Measurements from ENCODE around the gene AGRP. TPM values are rescaled to one million over a fixed set of nuclear protein-coding genes. Genes with fewer than 3 reads are reported as not detected.
A peak's percentile ranks its signal among the peaks of the same experiment; 100 is the strongest.

AGRP gene
- not detected for total RNA-seq

DNA sequence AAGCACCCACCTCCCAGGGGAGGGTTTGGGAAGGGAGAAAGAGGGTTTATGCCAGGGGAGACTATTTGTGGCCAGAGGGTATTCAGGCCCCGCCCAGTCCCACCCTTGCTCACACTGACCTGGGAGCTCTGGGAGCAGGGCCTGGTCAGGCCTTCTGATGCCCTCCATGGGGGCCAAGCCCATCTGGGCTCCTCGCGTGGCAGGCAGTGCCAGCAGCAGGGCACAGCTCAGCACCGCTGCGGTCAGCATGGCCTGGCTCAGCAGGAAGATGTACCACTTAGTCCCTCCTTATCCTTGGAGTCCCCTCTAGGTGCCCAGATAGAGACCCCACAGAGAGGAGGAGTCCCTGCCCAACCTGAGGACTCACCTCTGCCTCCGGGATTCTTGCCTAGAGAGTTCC is at the start of gene AGRP:
Gene AGRP, minus strand, starts transcription at position 398 of the 400 bp plus-strand sequence. Its CDS starts 149 bp downstream, at position 249.
- ATAC-seq (replicated peaks) = no peak
- H3K27ac Mint-ChIP-seq = peak within 1 kb of the TSS; percentile 98
- H3K4me3 Mint-ChIP-seq = peak within 1 kb of the TSS; percentile 97
- H3K9me3 Mint-ChIP-seq = no peaks in the 10 kb centered on the region
- H3K4me1 Mint-ChIP-seq = peaks cover 8% of the 10 kb centered on the region
- peaks cover 30% of the 10 kb centered on the region for H3K36me3 Mint-ChIP-seq (ENCODE audit: low read depth)
- H3K27me3 Mint-ChIP-seq = no peaks in the 10 kb centered on the region

DNA sequence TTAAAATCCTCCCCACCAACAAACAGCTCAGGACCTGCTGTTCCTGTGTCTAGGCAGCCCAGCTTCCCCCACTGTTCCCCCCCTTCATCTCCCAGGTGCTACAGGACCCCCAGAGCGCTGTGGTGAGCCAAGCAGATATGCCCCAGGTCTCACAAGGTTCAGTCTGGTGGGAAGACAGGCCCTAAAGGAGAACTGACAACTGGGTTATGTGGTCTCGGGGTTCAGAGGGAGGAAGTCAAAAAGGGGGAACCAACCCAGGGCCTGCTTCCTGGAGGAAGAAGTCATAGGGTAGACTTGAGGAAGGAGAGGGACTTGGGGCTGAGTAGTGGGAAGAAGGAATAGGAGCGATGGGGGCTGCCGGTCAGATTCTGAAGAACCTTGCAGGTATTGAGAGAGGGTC is 47.9 kb upstream of the AGRP start:
- Mint-ChIP-seq H3K9me3 (no peaks in the 10 kb centered on the region), H3K4me3 (peak overlapping the region; percentile 84), H3K27me3 (no peaks in the 10 kb centered on the region), H3K4me1 (peaks cover 20% of the 10 kb centered on the region), H3K27ac (no peak overlapping the region), H3K36me3 (ENCODE audit: low read depth) (no peaks in the 10 kb centered on the region)
- ATAC-seq (replicated peaks) = no peak

DNA sequence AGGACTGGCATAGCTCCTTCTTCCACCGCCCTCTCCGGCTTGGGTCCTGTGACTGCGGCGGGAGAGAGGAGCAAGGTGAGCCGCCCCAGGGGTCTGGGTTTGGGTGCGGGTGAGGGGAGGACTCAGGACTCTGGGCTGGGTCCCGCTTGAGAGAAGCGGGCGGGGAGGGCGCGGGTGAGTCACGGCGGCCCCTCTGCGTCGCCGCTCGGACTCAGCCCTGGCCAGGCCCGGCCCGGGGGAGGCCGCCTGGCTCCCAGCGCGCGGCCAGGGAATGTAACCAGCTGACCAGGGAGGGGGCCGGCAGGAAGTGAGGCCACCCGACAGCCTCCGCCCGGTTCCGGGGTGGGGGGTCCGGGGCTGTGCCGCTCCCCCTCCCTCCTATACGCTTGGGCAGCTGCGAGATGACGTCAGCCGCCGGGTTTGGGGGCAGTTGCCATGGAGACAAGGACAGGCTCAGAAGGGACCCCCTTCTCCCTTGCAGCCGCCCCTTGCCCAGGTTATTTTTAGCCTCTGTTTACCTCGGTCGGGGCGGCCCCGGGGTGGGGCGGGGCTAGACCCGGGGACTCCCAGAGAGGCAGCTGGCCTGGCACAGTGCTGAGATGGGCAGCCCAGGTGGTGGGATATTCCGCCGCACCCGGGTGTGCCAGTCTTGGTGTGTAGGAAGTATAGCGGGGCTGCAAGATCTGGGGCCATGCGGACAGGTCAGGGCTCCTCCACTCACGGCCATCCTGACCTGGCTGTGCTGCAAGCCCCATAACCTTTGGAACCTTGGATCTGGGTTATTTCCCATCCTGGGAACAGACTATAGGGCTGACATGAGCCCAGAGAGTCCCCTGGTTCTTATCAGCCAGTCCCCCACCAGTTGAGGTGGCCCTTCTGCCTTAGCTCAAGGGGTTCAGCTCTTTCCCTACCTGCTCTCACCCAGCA is 46.9 kb upstream of the AGRP start:
- H3K4me3 Mint-ChIP-seq = peak overlapping the region; percentile 84
- H3K9me3 Mint-ChIP-seq = no peaks in the 10 kb centered on the region
- ATAC-seq (replicated peaks) = peak; percentile 49
- peak overlapping the region; percentile 76 for H3K27ac Mint-ChIP-seq
- peaks cover 16% of the 10 kb centered on the region for H3K4me1 Mint-ChIP-seq
- no peaks in the 10 kb centered on the region for H3K36me3 Mint-ChIP-seq (ENCODE audit: low read depth)
- no peaks in the 10 kb centered on the region for H3K27me3 Mint-ChIP-seq

DNA sequence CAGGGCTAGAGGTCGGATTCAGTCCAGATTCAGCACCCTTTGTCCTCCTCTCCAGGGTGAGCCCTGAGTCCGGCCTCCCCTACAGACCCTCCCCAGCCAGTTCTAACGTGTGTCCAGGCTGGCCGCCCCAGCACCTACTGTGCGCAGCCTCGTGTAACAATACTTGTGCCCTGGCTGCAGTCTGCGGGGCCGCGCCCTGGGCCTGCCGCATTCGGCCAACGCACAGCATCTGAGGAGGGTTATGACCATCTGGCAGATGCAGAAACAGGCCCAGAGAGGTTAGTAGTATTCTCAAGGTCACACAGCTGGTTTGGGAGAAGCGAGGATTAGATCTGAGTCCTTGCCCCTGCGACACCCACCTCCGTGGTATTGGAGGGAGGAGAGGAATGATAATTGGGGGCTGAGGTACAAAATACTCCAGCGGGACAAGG is 46.2 kb upstream of the AGRP start:
- H3K27ac Mint-ChIP-seq = peak overlapping the region; percentile 76

DNA sequence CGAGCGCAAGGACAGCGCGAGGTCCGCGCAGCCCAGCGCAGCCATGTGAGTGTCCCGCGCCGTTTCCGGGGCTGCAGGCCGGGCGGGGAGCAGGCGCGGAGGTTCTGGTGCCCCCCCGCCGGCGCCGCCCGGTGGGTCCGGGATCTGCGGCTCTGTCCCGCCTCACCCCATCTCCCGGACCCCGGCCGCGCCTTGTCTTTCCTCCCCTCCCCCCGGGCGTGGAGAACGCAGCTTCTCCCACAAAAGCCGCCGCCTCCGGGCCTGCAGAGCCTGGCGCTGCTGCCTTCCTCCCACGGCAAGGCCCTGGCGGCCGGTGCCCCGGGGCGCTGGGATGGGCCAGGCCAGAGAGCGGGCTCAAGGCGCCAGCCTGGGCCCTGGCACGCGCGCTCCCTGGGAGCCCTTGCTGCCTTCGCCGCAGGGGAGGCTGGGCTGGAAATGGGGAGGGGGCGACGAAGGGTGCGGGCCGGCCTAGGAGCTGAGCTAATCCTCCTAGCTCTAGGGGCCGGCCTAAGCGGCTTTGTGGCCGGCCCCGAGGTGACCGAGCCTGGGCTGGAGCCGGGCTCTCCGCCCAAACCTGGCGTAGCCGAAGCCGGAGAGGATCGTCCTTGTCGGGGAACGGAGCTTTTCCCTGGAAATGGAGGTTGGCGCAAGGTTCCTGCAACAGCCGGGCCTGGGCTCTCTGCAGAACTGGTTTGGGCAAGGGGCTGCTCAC is 45.7 kb upstream of the AGRP start:
- H3K4me3 Mint-ChIP-seq = peak overlapping the region; percentile 84
- H3K27ac Mint-ChIP-seq = peak overlapping the region; percentile 76
- H3K4me1 Mint-ChIP-seq = peaks cover 13% of the 10 kb centered on the region
- H3K36me3 Mint-ChIP-seq (ENCODE audit: low read depth) = no peaks in the 10 kb centered on the region
- peak; percentile 72 for ATAC-seq (replicated peaks)
- H3K27me3 Mint-ChIP-seq = no peaks in the 10 kb centered on the region
- no peaks in the 10 kb centered on the region for H3K9me3 Mint-ChIP-seq

More for the DNA sequence above, 46.2 kb upstream of the AGRP start:
- Mint-ChIP-seq H3K4me1 (peaks cover 13% of the 10 kb centered on the region), H3K4me3 (peak overlapping the region; percentile 84), H3K27me3 (no peaks in the 10 kb centered on the region), H3K36me3 (ENCODE audit: low read depth) (no peaks in the 10 kb centered on the region), H3K9me3 (no peaks in the 10 kb centered on the region)
- ATAC-seq (replicated peaks) = peak; percentile 6

DNA sequence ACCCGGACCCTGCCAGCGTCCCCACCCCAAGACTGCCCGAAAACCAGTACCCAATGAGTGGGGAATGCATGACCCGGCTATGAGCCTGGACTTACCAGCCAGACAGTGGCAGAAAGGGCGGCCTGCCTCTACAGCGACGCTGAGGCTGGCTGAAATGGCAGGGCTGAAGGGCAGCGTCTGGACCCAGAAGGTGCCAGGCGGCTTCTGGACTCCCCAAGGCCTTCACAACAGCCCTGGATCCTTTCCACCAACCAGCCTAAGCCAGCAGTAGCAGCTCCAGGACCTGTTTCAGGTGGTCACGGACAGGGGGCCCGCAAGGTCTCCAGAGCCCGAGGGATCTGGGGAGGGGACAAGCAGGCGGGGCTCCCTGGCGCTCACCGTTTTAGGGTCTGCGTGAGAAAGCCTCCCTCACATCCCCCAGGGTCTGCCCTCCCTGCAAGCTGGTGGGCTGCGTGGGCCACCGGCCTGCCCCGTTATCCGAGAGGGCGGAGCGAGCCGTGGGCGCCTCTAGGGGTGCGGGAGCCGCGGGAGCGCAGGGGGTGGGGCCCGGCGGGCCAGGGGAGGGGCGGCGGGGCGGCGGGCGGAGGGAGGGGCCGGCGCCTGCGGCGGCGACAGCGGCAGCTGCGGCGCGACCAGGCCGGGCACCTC is 45.0 kb upstream of the AGRP start, which contains the start of gene RIPOR1:
Gene RIPOR1, plus strand, starts transcription at position 608 of the 648 bp plus-strand sequence. CDS start 9,618 bp downstream, outside the sequence.
- peak; percentile 71 for ATAC-seq (replicated peaks)
- H3K4me1 Mint-ChIP-seq = peaks cover 10% of the 10 kb centered on the region
- no peaks in the 10 kb centered on the region for H3K9me3 Mint-ChIP-seq
- H3K27me3 Mint-ChIP-seq = no peaks in the 10 kb centered on the region
- H3K36me3 Mint-ChIP-seq (ENCODE audit: low read depth) = no peaks in the 10 kb centered on the region
- H3K27ac Mint-ChIP-seq = peak within 1 kb of the TSS; percentile 76
- H3K4me3 Mint-ChIP-seq = peak within 1 kb of the TSS; percentile 84

- no peak for ATAC-seq (replicated peaks)
- Mint-ChIP-seq H3K4me3 (peak overlapping the region; percentile 39), H3K9me3 (no peaks in the 10 kb centered on the region), H3K27me3 (no peaks in the 10 kb centered on the region), H3K4me1 (peaks cover 7% of the 10 kb centered on the region), H3K36me3 (ENCODE audit: low read depth) (no peaks in the 10 kb centered on the region), H3K27ac (no peak overlapping the region)
These were observed 42.9 kb upstream of the AGRP start for GRCh38 chr16:67526149-67526791.

DNA sequence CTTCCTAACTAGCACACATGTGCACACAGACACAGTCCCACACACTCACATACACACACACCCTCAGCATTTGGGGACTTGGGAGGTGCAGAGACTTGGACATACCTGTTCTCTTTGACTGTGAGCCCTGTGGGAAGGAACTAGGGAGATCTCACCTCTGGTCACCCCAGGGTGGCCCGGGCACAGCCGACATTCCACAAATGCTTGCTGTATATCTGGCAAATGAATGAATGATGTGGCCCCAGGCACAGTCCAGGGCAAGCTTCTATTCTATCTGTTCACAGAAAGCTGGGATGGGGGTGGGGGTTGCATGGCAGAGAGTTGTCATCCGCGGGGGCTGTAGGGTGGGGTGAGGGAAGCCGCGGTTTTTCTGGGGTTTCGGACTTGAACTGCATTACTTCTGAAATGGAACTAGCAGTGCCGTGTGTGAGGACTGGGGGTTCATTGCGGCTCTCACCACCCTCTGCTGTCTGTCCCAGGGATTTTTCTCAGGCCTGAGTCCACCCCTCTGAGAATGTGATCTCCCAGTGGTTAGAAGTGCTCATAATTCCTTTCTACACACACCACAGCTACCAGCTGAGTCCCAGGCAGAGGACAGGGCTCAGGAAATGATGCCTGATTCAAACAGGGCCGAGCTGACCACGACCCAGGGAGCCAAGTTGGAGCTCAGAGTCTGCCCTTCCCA is 42.0 kb upstream of the AGRP start:
- Mint-ChIP-seq H3K4me1 (peaks cover 6% of the 10 kb centered on the region), H3K36me3 (ENCODE audit: low read depth) (no peaks in the 10 kb centered on the region), H3K4me3 (no peak overlapping the region), H3K27ac (peak overlapping the region; percentile 9), H3K27me3 (no peaks in the 10 kb centered on the region), H3K9me3 (no peaks in the 10 kb centered on the region)
- no peak for ATAC-seq (replicated peaks)

- Mint-ChIP-seq H3K4me1 (peaks cover 6% of the 10 kb centered on the region), H3K9me3 (no peaks in the 10 kb centered on the region), H3K4me3 (peak overlapping the region; percentile 89), H3K36me3 (ENCODE audit: low read depth) (no peaks in the 10 kb centered on the region), H3K27me3 (no peaks in the 10 kb centered on the region), H3K27ac (peak overlapping the region; percentile 93)
- peak; percentile 92 for ATAC-seq (replicated peaks)
These were observed 37.9 kb upstream of the AGRP start for GRCh38 chr16:67521095-67521804.

GRCh38 chr16:67519242-67519641 is 35.9 kb upstream of the AGRP start:
- Mint-ChIP-seq H3K4me3 (no peak overlapping the region), H3K9me3 (no peaks in the 10 kb centered on the region), H3K4me1 (peaks cover 10% of the 10 kb centered on the region), H3K36me3 (ENCODE audit: low read depth) (no peaks in the 10 kb centered on the region), H3K27me3 (no peaks in the 10 kb centered on the region), H3K27ac (peak overlapping the region; percentile 73)
- ATAC-seq (replicated peaks) = no peak

DNA sequence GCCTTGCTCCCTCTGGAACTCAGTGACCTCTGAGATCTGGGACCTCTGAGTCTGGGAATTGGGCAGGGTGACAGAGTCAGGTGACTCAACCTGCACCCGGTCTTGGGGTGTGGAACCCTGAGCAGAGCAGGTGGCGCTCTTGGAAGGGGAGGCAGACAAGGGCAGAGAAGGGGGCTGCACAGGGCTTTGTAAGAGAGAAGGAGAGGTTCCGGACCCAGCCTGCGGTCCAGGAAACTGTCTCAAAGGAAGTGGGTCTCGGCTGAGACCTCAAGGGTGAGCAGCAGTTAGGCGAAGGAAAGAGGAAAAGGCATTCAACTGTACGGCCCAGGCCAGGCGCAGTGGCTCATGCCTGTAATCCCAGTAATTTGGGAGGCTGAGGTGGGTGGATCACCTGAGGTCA is 35.3 kb upstream of the AGRP start:
- Mint-ChIP-seq H3K9me3 (no peaks in the 10 kb centered on the region), H3K4me1 (peaks cover 11% of the 10 kb centered on the region), H3K27ac (peak overlapping the region; percentile 73), H3K4me3 (no peak overlapping the region), H3K27me3 (no peaks in the 10 kb centered on the region), H3K36me3 (ENCODE audit: low read depth) (no peaks in the 10 kb centered on the region)
- no peak for ATAC-seq (replicated peaks)

- Mint-ChIP-seq H3K27me3 (no peaks in the 10 kb centered on the region), H3K36me3 (ENCODE audit: low read depth) (no peaks in the 10 kb centered on the region), H3K4me3 (no peak overlapping the region), H3K4me1 (peaks cover 11% of the 10 kb centered on the region), H3K27ac (no peak overlapping the region), H3K9me3 (no peaks in the 10 kb centered on the region)
- ATAC-seq (replicated peaks) = no peak
These were observed 34.5 kb upstream of the AGRP start for GRCh38 chr16:67517661-67518423.

DNA sequence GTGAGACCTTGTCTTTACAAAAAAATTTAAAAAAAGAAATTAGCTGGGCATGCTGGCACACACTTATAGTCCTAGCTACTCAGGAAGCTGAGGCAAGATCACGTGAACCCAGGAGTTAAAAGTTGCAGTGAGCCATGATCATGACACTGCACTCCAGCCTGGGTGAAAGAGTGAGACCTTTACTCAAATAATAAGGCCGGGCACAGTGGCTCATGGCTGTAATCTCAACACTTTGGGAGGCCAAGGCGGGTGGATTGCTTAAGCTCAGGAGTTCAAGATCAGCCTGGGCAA is 33.8 kb upstream of the AGRP start:
- Mint-ChIP-seq H3K4me1 (peaks cover 11% of the 10 kb centered on the region), H3K36me3 (ENCODE audit: low read depth) (no peaks in the 10 kb centered on the region), H3K27me3 (no peaks in the 10 kb centered on the region), H3K9me3 (no peaks in the 10 kb centered on the region), H3K27ac (no peak overlapping the region), H3K4me3 (no peak overlapping the region)
- ATAC-seq (replicated peaks) = no peak
